HG03457 (cell line): Measurements from ENCODE around the gene ARAP2.
"Not testable (repeated sequence)": the region's sequence is repeated elsewhere in the genome, so short reads cannot be mapped to it uniquely, and the experiment has no call there.

ENCODE experiments used
- ATAC-seq: cut with Tn5 transposase; IDR thresholded peaks from one replicate; pipeline ENCODE4 v1.9.1; 2021; ENCODE audit warnings: moderate number of reproducible peaks; ENCODE audit not compliant: unreplicated experiment

ARAP2 gene

GRCh38 chr4:36189511-36190226, 54.6 kb downstream of the ARAP2 start:
- no peak for ATAC-seq

- ATAC-seq: no peak
Observed at GRCh38 chr4:36187723-36188333, 56.5 kb downstream of the ARAP2 start.

- ATAC-seq: no peak
Observed at GRCh38 chr4:36183665-36184393, 60.5 kb downstream of the ARAP2 start.

- no peak for ATAC-seq
Observed at GRCh38 chr4:36183232-36183631, 61.1 kb downstream of the ARAP2 start.

- not testable (repeated sequence) for ATAC-seq
Observed at GRCh38 chr4:36182315-36182714, 62.0 kb downstream of the ARAP2 start.

GRCh38 chr4:36180206-36180605, 64.1 kb downstream of the ARAP2 start:
- ATAC-seq: no peak

- ATAC-seq: no peak
Observed at GRCh38 chr4:36178484-36178883, 65.8 kb downstream of the ARAP2 start.

- no peak for ATAC-seq
Observed at GRCh38 chr4:36177946-36178345, 66.4 kb downstream of the ARAP2 start.

- ATAC-seq: no peak
Observed at GRCh38 chr4:36174570-36174969, 69.7 kb downstream of the ARAP2 start.

GRCh38 chr4:36173905-36174304, 70.4 kb downstream of the ARAP2 start:
- no peak for ATAC-seq

GRCh38 chr4:36172656-36173055, 71.7 kb downstream of the ARAP2 start:
- no peak for ATAC-seq

GRCh38 chr4:36168127-36168878, 76.0 kb downstream of the ARAP2 start:
- ATAC-seq: no peak

- ATAC-seq: no peak
Observed at GRCh38 chr4:36165631-36166005, 78.7 kb downstream of the ARAP2 start.

GRCh38 chr4:36164900-36165630, 79.2 kb downstream of the ARAP2 start:
- no peak for ATAC-seq

GRCh38 chr4:36163198-36163597, 81.1 kb downstream of the ARAP2 start:
- no peak for ATAC-seq

- no peak for ATAC-seq
Observed at GRCh38 chr4:36159208-36159607, 85.1 kb downstream of the ARAP2 start.

GRCh38 chr4:36152735-36153134, 91.6 kb downstream of the ARAP2 start:
- no peak for ATAC-seq

- no peak for ATAC-seq
Observed at GRCh38 chr4:36142504-36142903, 101.8 kb downstream of the ARAP2 start.

- no peak for ATAC-seq
Observed at GRCh38 chr4:36141186-36141585, 103.1 kb downstream of the ARAP2 start.

- ATAC-seq: no peak
Observed at GRCh38 chr4:36140421-36140820, 103.9 kb downstream of the ARAP2 start.

- no peak for ATAC-seq
Observed at GRCh38 chr4:36138220-36138619, 106.1 kb downstream of the ARAP2 start.
